DMS153 treated with DMSO at 0.1 percent for 48 hours (cell line): ENCODE results near the gene ASTN2.
"Not testable (repeated sequence)": the region's sequence is repeated elsewhere in the genome, so short reads cannot be mapped to it uniquely, and the experiment has no call there.

Experiments
- DNase-seq: peaks from one replicate; lab custom pipeline; 2025; ENCODE audit not compliant: unreplicated experiment; lab: John Stamatoyannopoulos, UW

ASTN2 gene

GRCh38 chr9:117083559-117083958, 331.3 kb downstream of the ASTN2 start:
- no peak for DNase-seq

- peak; percentile 14 for DNase-seq
These were observed 333.1 kb downstream of the ASTN2 start for GRCh38 chr9:117081641-117082317.

DNA sequence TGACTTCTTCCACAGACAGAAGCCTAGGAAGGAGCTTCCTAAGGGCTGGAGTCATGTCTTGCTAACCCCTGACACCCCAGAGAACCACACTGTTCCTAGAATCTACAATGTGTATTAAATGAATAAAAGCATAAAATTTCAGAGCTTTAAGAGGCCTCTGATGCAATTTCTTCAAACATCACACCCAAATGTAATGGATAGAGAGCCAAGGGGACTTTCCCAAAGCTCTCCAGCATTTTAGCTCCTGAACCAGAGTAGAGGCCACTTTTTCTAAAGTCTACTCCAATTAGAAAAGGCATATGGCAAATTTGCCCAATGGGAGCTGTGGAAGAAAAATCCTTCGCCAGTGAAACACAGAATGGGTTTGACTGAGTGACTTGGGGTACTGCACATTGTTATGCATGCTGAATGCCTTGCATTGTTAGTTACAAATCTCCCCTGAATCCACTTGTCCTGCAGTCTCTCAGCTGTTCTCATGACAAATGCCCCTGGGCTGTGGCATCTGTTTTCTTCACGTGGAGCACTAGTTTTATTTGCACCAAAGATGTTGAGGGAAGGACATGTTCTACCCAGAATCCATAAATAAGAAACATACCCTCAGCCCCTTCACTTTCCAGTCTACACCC, 334.0 kb downstream of the ASTN2 start:
- no peak for DNase-seq

DNA sequence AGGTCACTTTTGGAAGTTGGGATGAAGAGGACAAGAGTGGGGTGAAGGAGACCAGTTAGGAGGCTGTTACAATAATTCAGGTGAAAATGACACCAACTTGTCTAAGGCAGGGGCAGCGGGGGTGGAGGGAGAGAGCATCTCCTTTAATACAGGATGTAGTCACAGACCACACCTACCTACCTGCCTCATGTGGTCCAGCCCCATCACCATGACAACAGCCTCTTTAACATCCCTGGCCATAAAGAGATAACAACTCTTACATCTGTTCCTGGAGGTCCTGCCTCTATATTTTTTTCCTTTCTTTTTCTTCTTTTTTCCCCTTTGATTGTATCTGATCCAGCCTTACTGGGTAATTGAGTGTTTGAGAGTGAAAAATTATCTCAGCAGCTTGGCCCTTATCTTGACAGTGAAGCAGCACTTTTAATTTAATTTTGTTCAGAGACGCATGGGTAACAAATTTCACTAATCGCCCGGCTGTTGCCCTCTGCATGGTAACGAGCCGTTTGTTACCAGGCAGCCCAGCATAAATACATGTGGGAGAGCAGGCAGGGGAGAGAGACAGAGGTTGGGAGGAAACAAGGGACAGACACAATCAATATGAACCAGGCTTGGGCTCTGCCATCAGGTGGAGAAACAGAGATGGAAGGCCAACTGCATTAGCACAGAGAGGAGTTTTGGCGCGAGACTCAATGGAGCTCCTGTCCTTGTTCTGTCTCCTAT, 338.1 kb downstream of the ASTN2 start:
- no peak for DNase-seq

DNA sequence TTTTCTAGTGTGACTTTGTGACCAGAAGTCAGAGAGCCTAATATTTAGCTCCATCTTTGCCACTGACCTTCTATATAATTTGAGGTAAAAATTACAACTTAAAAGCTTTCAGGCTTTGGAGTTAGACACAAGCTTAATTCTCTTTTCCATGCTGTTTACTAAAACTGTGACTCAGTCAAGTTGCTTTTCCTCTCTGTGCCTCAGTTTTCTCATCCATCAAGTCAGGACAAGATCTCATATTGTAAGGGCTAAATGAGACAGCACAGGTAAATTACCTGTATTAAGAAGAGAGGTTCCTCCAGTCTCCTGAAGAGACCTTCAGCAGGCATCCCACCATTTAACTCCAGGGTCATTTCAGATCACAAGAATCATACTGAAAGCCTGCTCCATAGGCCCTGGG, 339.2 kb downstream of the ASTN2 start:
- DNase-seq: no peak

DNA sequence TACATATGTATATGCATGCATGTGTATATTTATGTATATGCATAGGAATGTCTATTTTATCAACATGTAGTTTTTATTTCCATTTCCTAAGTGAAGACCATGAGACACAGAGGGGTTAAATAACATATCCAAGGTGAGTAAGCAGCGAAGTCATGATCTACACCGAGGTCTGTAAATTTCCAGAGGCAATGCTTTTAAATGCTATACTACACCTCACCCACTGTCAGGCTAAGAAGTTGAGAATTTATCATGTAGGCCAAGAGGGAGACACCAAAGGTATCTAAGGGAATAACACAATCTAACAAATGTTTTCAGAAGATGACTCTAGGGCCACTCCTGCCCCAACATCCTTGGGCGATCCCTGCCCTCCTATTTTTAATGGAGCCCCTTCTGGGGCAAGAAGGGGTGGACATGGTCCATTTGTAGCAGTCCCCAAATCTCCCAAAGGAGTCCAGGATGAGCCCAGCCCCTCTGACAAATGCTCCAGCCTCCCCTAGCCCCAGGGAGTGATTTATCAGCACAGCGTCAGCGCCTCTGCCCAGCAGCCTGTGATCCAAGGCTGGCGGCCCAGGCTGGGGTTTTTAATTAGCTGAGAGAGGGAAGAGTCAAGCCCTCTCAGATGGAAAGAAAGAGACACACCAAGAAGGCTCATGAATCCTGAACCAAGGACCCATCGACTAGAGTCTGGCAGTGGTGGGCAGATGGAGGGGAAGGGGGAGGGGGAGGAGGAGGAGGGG, 339.9 kb downstream of the ASTN2 start:
- DNase-seq: no peak

- no peak for DNase-seq
These were observed 340.6 kb downstream of the ASTN2 start for GRCh38 chr9:117074342-117074662.

DNA sequence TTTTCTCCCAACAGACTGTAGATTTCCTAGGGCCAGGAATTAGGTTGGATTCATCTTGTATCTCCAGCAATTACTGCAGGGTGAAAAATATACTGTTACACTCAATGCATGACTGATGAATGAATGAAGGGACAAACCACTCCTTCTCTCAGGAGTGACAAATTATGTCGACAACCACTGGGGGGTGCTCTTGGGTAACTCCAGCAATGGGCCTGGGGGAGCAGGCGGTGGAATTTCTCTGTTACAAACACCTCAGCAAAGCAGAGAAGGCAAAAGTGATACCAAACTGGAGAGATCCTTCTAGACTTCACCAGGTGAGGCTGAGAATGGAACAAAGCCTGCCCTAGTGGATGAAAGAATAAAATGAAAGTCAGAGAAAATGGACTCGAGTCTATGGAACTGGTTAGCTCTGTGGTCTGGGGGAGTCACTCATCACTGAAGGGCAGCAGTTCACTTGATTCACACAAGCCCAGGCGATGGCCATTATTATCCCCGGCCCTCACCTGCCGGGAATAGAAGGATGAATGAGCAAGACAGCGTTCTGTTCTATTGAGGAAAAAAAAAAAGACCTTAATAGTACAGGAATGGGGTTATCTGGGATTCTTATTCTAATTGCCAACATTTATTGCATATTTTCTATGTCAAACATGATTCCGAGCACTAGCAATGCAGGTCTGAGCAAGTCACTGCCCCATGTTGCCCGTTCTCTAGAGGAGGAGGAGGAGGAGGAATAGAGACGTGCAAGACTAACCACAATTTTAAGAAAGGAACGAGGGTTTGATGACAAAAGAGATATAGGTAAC, 341.1 kb downstream of the ASTN2 start:
- peak; percentile 46 for DNase-seq

GRCh38 chr9:117073071-117073470, 341.8 kb downstream of the ASTN2 start:
- DNase-seq: no peak

DNA sequence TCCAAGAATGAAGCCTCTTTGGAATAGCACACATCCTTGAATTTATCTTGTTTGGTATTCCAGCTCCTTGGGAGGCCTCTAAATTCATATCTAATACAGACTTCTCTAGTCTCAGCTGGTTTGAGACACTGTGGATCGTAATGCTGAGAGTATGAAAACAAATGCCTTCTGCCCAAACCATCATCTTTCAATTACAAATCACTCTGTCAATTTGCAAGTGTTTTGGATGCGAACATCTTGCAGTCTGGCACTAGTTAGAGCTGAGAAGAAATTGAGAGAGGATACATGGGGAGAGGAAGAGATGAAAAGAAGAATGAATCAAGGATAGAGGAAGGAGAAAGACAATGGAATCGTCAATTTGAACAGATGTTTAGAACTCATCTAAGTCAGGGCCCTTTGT, 342.6 kb downstream of the ASTN2 start:
- no peak for DNase-seq

DNA sequence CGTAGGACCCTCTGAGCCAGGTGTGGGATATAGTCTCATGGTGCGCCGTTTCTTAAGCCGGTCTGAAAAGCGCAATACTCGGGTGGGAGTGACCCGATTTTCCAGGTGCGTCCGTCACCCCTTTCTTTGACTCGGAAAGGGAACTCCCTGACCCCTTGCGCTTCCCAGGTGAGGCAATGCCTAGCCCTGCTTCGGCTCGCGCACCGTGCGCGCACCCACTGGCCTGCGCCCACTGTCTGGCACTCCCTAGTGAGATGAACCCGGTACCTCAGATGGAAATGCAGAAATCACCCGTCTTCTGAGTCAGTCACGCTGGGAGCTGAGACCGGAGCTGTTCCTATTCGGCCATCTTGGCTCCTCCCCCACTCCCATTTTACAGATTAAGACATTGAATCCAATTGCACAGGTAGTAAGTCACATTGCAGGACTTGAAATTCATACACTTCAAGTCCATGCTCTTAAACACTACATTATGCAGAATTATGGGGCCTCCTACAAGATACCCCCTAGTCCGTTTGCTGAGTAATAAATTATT, 343.1 kb downstream of the ASTN2 start:
- not testable (repeated sequence) for DNase-seq

DNA sequence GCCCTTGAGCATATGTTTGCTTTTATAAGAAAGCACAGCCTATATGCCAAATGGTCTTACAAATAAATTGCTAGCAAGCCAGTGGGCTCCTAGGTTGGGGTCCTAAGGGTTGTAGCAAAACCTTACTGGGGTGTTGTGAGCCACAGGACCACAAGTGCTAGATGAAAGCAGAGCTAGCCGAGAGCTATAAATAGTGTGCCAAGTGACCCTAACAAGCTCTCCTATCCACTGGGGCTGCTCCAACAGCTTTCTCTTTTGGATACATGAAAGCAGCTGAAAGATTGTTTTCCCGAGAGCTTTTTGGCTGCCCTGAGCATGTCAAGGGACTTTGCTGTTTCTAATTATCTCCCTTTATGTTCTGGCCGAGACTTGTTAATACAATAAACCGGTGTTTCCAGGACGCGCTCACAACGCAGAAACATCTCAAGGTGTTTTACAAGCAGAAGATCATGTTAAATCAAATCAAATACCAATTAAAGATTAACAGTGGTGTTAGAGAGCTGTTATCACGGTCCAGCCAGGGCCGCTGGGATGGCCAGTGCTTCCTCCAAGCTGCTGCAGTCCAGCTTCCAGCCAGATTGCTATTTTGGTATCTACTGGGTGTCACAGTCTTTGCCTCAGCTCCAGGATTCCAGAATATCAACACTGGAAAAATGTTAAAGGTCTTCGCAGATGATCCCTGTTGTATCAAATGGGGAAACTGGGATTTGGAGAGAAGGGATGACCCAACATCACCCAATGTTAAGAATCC, 351.0 kb downstream of the ASTN2 start:
- DNase-seq: no peak

DNA sequence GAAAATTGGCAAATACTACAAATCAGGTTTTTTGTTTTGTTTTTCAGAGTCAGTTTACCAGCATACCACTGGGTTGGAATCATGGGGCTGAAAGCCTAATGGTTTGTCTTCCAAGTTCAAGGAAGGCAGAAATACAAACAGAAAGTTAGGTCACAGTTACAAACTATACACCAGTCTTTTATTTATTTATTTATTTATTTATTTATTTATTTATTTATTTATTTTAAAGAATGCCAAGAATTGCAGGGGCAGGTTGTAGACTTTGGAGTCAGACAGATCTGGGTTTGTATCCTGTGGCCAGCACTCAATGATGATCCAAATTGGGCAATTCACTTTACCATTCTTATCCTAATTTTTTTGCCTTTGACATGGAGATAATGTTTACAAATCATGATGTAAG, 353.9 kb downstream of the ASTN2 start:
- DNase-seq: no peak

DNA sequence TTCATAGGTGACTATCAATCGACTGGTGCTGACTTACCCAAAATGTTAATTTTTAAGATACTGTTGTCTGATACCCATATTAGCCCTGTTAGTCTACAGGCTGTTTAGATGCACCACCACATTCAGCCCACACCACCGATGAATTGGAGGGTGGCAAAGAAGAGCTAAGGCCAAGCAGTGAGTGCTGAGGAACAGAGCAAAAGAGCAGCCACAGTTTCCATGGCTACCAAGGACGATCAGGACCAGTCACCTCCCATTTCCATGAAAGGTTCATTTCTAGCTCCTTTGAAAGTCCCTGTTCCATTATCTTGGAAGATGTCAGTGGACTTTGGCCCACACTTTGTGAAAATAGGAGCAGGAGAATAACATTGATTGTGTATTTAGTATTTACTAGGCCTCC, 364.9 kb downstream of the ASTN2 start:
- no peak for DNase-seq

GRCh38 chr9:117046666-117047327, 368.1 kb downstream of the ASTN2 start:
- no peak for DNase-seq

DNA sequence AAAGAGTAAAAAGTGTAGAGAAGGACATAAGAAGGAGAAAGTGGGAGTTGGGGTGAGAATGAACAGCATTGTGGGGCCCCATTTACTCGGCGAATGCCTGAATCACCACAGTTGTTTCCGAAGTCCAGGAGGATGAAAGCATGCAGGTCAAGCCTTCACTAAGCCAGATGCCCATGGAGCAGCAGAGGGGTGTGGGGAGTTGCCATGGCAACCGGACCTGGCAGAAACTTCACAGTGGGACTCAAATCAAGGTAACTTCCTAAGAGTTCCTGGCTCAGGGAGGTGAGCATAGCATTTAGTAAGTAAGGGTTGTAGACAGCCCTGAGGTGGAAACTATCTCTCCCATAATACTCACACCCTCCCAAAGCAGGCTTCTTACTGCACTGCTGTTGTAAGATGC, 370.6 kb downstream of the ASTN2 start:
- no peak for DNase-seq

GRCh38 chr9:117043159-117043558, 371.7 kb downstream of the ASTN2 start:
- no peak for DNase-seq

GRCh38 chr9:117035546-117035945, 379.3 kb downstream of the ASTN2 start:
- DNase-seq: no peak

GRCh38 chr9:117034866-117035265, 380.0 kb downstream of the ASTN2 start:
- DNase-seq: no peak
